ENCODE data around the gene IFI30.

IFI30 gene

DNA sequence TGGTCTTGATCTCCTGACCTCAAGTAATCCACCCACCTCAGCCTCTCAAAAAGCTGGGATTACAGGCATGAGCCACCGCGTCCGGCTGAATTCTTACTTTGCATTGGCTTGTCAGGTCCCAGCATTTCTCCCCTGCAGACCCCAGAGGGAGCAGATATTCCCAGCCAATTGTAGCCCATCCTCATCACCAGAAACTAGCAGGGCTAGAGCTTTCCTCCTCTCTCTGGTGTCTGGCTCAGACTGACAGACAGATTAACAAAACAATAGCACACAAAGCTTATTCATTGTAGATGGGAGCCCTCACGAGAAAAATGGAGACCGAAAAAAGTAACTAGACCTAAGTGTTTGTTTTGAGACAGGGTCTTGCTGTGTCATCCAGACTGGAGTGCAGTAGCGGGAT lies 11.9 kb downstream of the IFI30 start:
- Histone ChIP-seq H3K36me3 (no peaks in the 10 kb centered on the region), H3K27ac (no peak overlapping the region), H3K27me3 (peaks cover 0 to 23% of the 10 kb centered on the region in 2 donors), H3K9me3 (no peaks in the 10 kb centered on the region), H3K4me1 (no peaks in the 10 kb centered on the region), H3K4me3 (no peak overlapping the region)
- TF ChIP-seq, protein P1, sequence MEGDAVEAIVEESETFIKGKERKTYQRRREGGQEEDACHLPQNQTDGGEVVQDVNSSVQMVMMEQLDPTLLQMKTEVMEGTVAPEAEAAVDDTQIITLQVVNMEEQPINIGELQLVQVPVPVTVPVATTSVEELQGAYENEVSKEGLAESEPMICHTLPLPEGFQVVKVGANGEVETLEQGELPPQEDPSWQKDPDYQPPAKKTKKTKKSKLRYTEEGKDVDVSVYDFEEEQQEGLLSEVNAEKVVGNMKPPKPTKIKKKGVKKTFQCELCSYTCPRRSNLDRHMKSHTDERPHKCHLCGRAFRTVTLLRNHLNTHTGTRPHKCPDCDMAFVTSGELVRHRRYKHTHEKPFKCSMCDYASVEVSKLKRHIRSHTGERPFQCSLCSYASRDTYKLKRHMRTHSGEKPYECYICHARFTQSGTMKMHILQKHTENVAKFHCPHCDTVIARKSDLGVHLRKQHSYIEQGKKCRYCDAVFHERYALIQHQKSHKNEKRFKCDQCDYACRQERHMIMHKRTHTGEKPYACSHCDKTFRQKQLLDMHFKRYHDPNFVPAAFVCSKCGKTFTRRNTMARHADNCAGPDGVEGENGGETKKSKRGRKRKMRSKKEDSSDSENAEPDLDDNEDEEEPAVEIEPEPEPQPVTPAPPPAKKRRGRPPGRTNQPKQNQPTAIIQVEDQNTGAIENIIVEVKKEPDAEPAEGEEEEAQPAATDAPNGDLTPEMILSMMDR (IDR thresholded peaks at IDR 0.05) = no peak
- intact Hi-C loops (cut with DNase I; ENCODE audit: low total_unique reads) = no loop called here
- DNase-seq = no peak

DNA sequence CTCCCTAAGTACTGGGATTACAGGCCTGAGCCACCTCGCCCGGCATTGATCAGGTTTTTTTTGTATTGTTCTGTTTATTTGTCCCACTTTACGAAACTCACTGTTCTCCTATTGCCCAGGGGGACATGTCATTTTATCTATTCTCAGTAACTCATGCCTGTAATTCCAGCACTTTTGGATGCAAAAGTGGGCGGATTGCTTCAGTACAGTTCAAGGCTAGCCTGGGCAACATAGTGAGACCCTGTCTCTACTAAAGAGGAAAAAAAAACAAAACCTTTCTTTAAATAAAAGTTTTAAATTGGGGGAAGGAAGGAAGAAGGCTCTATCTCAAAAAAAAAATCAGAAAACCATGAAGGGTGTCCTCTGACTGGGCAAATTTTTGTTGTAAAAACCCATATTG lies 16.7 kb downstream of the IFI30 start:
- intact Hi-C loops (cut with DNase I; ENCODE audit: low total_unique reads) = no loop called here
- no peaks in the 10 kb centered on the region for H3K9me3 ChIP-seq
- TF ChIP-seq, protein P1 (IDR thresholded peaks at IDR 0.05) = no peak
- no peak overlapping the region for H3K4me3 ChIP-seq
- peaks cover 0 to 22% (median 16%) of the 10 kb centered on the region in 4 donors for H3K4me1 ChIP-seq
- H3K36me3 ChIP-seq = no peaks in the 10 kb centered on the region
- H3K27ac ChIP-seq = no peak overlapping the region
- no peak for DNase-seq
- peaks cover 0 to 13% of the 10 kb centered on the region in 2 donors for H3K27me3 ChIP-seq

GRCh38 chr19:18191640-18192062 lies 18.0 kb downstream of the IFI30 start:
- H3K36me3 ChIP-seq = peaks cover 0 to 13% (median 12%) of the 10 kb centered on the region in 3 donors

GRCh38 chr19:18192673-18193387 lies 19.2 kb downstream of the IFI30 start, which contains the start of gene MPV17L2:
Gene MPV17L2, plus strand, starts transcription at chr19:18193218. Its CDS starts 64 bp downstream, at chr19:18193282.
- Histone ChIP-seq H3K27ac (peak within 1 kb of the TSS; percentile 92 to 95), H3K36me3 (peaks cover 0 to 24% (median 21%) of the 10 kb centered on the region in 3 donors), H3K9me3 (no peaks in the 10 kb centered on the region), H3K4me3 (peak within 1 kb of the TSS; percentile 86 to 88), H3K4me1 (peaks cover 0 to 22% (median 16%) of the 10 kb centered on the region in 4 donors), H3K27me3 (no peaks in the 10 kb centered on the region)
- DNase-seq = peak; percentile 100
- TF ChIP-seq, protein P1 (IDR thresholded peaks at IDR 0.05) = peak in 1 of 2 experiments; percentile 45
- intact Hi-C loops (cut with DNase I; ENCODE audit: low total_unique reads) = no loop called here

More at GRCh38 chr19:18191640-18192062, 18.0 kb downstream of the IFI30 start:
- DNase-seq = no peak
- H3K27me3 ChIP-seq = peaks cover 0 to 3% of the 10 kb centered on the region in 2 donors
- peak overlapping the region; percentile 92 to 95 for H3K27ac ChIP-seq
- peak overlapping the region; percentile 57 to 67 for H3K4me3 ChIP-seq
- intact Hi-C loops (cut with DNase I; ENCODE audit: low total_unique reads) = no loop called here
- no peaks in the 10 kb centered on the region for H3K9me3 ChIP-seq
- TF ChIP-seq, protein P1 (IDR thresholded peaks at IDR 0.05) = no peak
- peaks cover 0 to 22% (median 16%) of the 10 kb centered on the region in 4 donors for H3K4me1 ChIP-seq

GRCh38 chr19:18193388-18194180 lies 20.0 kb downstream of the IFI30 start:
- Histone ChIP-seq H3K27ac (peak overlapping the region; percentile 70 to 86), H3K27me3 (no peaks in the 10 kb centered on the region), H3K4me3 (peak overlapping the region; percentile 86 to 88), H3K36me3 (peaks cover 0 to 31% (median 28%) of the 10 kb centered on the region in 3 donors), H3K4me1 (peaks cover 0 to 22% (median 16%) of the 10 kb centered on the region in 4 donors), H3K9me3 (no peaks in the 10 kb centered on the region)
- intact Hi-C loops (cut with DNase I; ENCODE audit: low total_unique reads) = no loop called here
- TF ChIP-seq, protein P1 (IDR thresholded peaks at IDR 0.05) = no peak
- peak in 1 of 2 donors; percentile 76 for DNase-seq
